ENCODE data around the gene GOLT1A. TPM values are rescaled to one million over a fixed set of nuclear protein-coding genes. Genes with fewer than 3 reads are reported as not detected.

The GOLT1A gene
- total and polyA plus RNA-seq, 7 donors: 9.6 to 12.5 (median 12.0) TPM; not detected in 4

DNA sequence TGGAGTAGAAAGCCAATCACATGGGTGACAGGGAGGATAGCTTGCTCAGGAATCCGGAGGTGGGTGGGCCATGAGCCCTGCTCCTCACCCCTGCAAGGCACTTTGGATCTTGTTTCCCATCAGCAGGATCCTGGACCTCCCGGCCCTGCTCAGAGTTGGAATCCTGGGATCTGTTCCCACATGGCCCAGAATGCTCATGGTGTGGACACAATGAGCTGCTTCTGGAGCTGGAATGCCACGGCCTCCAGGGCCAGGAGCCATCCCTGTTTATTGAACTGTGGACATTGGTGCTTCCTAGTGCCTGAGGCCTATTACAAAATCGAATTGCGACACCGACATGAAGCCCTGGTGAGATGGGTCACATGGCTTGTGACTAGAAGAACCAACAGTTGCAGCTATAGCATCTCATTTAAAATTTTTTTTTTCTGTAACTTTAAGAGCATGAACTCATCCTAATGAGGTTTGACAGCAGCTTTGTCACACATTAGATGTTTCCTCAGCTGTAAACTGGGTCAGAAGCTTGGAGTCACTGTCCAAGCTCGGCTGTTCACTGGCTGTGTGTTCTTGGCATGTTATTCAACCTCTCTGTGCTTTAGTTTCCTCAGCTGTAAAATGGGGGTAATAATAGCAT lies 40.4 kb upstream of the GOLT1A start:
- Histone ChIP-seq H3K36me3 (no peaks in the 10 kb centered on the region), H3K9me3 (no peaks in the 10 kb centered on the region), H3K4me3 (no peak overlapping the region), H3K27ac (no peak overlapping the region), H3K27me3 (no peaks in the 10 kb centered on the region), H3K4me1 (no peaks in the 10 kb centered on the region)
- TF ChIP-seq, protein P1, sequence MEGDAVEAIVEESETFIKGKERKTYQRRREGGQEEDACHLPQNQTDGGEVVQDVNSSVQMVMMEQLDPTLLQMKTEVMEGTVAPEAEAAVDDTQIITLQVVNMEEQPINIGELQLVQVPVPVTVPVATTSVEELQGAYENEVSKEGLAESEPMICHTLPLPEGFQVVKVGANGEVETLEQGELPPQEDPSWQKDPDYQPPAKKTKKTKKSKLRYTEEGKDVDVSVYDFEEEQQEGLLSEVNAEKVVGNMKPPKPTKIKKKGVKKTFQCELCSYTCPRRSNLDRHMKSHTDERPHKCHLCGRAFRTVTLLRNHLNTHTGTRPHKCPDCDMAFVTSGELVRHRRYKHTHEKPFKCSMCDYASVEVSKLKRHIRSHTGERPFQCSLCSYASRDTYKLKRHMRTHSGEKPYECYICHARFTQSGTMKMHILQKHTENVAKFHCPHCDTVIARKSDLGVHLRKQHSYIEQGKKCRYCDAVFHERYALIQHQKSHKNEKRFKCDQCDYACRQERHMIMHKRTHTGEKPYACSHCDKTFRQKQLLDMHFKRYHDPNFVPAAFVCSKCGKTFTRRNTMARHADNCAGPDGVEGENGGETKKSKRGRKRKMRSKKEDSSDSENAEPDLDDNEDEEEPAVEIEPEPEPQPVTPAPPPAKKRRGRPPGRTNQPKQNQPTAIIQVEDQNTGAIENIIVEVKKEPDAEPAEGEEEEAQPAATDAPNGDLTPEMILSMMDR (IDR thresholded peaks at IDR 0.05): no peak
- peak in 2 of 4 donors; percentile 7 to 23 for TF ChIP-seq POLR2AphosphoS5 (IDR thresholded peaks at IDR 0.05)
- peak; percentile 91 for DNase-seq
- WGBS, 2 donors: 73 to 74% methylated on average over 7 of the region's 7 CpGs
- intact Hi-C loops (cut with DNase I): no loop called here

DNA sequence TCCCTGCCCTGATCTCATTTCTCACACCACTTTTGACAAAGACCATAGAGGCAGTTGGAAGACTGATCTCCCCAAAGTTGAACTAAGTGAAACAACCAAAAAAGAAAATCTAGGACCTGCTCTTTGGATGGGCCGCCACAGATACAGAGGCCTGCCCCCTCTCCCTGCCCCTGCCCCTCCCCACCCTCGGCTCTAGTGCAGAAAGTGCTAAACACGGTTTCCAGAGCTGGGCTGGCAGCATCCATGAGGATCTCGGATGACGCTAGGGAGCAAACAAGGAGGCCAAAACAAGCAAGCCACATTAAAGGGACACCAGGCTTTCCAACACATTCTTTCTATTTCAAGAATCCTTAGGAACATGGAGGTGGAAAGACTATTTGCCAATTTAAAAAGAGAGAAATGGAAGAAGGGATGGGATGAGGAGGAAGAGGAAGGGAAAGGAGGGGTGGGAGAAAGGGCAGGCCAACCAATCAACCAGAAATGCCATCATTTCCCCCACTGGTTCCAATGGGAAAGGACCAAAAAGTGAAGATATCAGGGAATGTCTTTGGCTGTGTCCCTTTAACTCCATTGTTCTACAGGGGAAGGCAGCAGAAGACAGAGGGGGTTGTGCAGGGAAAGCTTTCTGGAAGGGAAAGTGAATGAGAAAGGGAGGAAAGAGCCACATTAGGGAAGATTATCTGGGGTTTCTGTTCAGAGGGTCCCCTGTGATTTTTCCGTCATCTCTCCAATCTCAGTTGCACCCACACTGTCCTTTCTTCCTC lies 38.3 kb upstream of the GOLT1A start:
- Histone ChIP-seq H3K4me1 (no peaks in the 10 kb centered on the region), H3K36me3 (no peaks in the 10 kb centered on the region), H3K27ac (no peak overlapping the region), H3K4me3 (no peak overlapping the region), H3K9me3 (no peaks in the 10 kb centered on the region), H3K27me3 (no peaks in the 10 kb centered on the region)
- 84 to 88% methylated on average over 6 of the region's 6 CpGs for WGBS, 2 donors
- DNase-seq: no peak
- intact Hi-C loops (cut with DNase I): no loop called here
- TF ChIP-seq POLR2A (IDR thresholded peaks at IDR 0.05) (no peak), EP300 (IDR thresholded peaks at IDR 0.05) (no peak), POLR2AphosphoS5 (IDR thresholded peaks at IDR 0.05) (no peak)
- TF ChIP-seq, protein P1 (IDR thresholded peaks at IDR 0.05): no peak

DNA sequence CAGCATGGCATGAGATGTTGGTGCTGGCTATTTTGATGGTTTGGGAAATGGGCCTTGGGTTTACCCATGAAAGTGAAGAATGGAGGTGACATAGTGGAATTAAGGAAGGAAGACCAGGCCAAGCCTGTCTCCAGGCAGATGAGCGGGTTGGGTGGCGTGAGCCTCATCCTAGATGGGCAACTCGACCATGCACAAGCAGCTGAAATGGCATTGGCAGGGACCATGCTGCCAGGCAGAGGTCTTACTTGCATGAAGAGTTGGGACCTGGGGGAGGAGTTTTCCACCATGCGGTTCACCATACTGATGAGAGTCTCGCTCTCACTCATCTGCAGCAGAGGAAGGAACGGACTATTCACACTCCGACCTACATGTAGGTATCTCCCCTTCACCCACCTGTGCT lies 37.5 kb upstream of the GOLT1A start:
- no peak overlapping the region for H3K27ac ChIP-seq
- TF ChIP-seq POLR2A (IDR thresholded peaks at IDR 0.05) (no peak), POLR2AphosphoS5 (IDR thresholded peaks at IDR 0.05) (no peak), EP300 (IDR thresholded peaks at IDR 0.05) (no peak)
- TF ChIP-seq, protein P1 (IDR thresholded peaks at IDR 0.05): no peak
- 93 to 94% methylated on average over 7 of the region's 7 CpGs for WGBS, 2 donors
- H3K27me3 ChIP-seq: no peaks in the 10 kb centered on the region
- DNase-seq: no peak
- no peaks in the 10 kb centered on the region for H3K36me3 ChIP-seq
- no peak overlapping the region for H3K4me3 ChIP-seq
- no peaks in the 10 kb centered on the region for H3K9me3 ChIP-seq
- no peaks in the 10 kb centered on the region for H3K4me1 ChIP-seq
- intact Hi-C loops (cut with DNase I): no loop called here

DNA sequence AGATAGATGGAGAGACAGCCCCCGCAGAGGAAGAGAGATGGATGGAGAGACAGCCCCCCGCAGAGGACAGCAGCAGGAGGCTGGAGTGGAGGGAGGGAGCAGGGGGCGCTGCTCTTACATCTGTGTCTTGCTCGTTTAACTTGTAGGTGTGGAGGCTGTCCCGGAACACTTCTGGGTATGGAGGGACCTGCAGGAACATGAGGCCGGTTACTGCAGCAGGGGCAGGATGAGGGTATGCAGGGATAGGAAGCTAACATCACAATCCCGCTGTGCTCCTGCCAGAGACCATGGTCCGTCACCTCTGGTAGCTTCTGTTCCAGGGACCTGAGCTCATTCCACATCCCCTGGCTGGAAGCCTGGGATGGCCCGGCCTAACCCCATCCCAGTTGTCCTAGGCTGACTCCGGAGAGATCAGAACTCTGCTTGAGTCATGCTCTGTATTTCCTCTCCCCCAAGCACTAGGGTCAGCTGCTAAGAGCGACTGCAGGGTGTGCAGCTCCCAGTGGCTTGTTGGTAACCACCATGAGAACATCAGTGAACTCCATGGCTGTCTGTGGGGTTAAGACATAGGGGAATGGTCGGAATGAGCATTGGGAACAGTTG lies 36.7 kb upstream of the GOLT1A start:
- H3K4me1 ChIP-seq: no peaks in the 10 kb centered on the region
- no peaks in the 10 kb centered on the region for H3K36me3 ChIP-seq
- H3K4me3 ChIP-seq: no peak overlapping the region
- 83 to 88% methylated on average over 12 of the region's 12 CpGs for WGBS, 2 donors
- H3K27ac ChIP-seq: no peak overlapping the region
- H3K27me3 ChIP-seq: no peaks in the 10 kb centered on the region
- no peak for DNase-seq
- no peaks in the 10 kb centered on the region for H3K9me3 ChIP-seq
- intact Hi-C loops (cut with DNase I): no loop called here
- TF ChIP-seq, protein P1 (IDR thresholded peaks at IDR 0.05): no peak
- no peak for TF ChIP-seq EP300 (IDR thresholded peaks at IDR 0.05)
- TF ChIP-seq POLR2AphosphoS5 (IDR thresholded peaks at IDR 0.05): no peak
- TF ChIP-seq POLR2A (IDR thresholded peaks at IDR 0.05): no peak
